ENCODE results near the gene TUBGCP5. TPM values are rescaled to one million over a fixed set of nuclear protein-coding genes. Genes with fewer than 3 reads are reported as not detected.
A peak's percentile ranks its signal among the peaks of the same experiment; 100 is the strongest.
"Not testable (repeated sequence)": the region's sequence is repeated elsewhere in the genome, so short reads cannot be mapped to it uniquely, and the experiment has no call there.

Gene TUBGCP5
- total RNA-seq, 1 donor from 2014 or later: 23.5 TPM

DNA sequence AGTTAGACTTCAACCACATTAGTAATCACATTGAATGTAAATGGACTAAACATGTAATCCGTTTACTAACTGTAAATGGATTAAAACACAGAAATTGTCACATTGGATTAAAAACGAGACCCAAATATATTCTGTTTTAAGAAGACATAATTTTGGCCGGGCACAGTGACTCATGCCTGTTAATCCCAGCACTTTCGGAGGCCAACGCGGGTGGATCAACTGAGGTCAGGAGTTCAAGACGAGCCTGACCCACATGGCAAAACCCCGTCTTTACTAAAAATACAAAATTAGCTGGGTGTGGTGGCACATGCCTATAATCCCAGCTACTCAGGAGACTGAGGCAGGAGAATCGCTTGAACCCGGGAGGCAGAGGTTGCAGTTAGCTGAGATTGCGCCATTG is 57.4 kb downstream of the TUBGCP5 start:
- intact Hi-C loops (cut with DNase I); ATAC-seq: not testable (repeated sequence)
- peak; percentile 22 for DNase-seq (ENCODE audit: low spot score)

DNA sequence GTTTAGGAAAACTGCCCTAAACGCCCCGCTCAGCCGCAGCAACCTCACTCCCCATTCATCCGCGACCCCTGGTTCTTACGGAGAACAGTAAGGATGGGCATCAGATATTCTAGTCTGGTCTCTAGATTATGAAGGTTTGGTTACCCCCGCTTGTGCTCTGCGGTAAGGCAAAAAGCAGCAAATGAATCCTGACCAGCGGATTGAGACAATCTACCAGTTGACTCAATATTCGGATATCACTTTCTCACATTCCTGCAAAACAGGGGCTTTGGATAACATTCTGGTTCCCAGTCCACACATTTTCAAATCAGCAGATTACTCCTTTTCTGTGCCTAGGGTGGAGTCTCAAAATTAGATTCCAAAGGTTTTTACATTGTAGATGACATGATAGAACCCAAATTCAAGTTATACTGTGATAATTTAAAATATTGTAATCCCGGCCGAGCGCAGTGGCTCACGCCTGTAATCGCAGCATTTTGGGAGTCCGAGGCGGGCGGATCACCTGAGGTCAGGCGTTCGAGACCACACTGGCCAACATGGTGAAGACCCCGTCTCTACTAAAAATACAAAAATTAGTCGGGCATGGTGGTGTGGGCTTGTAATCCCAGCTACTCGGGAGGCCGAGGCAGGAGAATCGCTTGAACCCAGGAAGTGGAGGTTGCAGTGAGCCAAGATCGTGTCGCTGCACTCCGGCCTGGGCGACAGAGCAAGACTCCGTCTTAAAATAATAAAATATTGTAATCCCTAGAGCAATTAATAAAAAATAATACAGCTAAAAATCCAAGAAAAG is 58.1 kb downstream of the TUBGCP5 start:
- intact Hi-C loops (cut with DNase I): no loop called here
- ATAC-seq (no peak), DNase-seq (ENCODE audit: low spot score) (peak; percentile 56)

DNA sequence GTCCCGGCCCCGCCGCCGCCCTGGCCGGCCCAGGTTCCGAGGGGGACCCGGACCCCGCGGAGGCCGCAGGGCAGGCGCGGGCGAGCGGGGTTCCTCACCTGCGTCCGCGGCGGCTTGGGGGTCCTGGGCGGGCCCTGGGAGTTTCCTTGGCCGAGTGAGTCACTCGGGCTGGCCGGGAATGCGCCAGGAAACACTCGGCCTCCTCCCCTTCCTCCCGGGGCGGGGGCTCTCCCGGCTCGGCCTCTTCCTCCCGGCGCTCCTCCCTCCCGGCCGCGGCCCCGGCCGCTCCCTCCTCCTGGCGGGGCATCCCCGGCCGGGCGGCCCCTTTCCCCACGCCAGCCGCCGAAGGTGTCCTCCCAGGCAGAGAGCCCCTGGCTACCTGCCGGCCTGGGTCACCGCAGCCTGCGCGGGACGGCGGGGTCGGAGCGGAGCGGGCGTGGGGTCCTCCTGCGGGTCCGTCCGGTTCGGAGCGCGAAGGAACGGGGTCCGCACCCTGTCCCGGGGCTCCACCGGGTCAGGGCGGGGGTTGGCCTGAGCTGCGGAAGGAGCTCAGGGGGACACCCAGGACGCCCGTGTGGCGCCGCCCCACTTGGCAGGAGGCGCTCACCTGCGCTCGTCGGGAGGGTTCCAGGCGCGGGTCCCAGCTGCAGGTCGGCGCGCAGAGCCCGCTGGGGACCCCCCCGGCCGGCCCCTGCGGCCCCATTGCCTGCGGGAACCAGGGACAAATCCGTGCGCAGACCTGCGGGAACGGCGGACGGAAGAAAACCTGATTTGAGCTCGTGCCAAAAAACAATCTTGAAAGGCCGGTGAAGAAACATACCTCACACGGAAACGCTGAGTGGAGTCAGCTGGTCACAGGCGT is 58.9 kb downstream of the TUBGCP5 start, which contains the start of gene CYFIP1:
TSS of gene CYFIP1 (minus strand) at position 180 of the 862 bp plus-strand sequence. CDS start 33,083 bp downstream, outside the sequence.
- intact Hi-C loops (cut with DNase I): no loop called here
- ATAC-seq (peak; percentile 97), DNase-seq (ENCODE audit: low spot score) (peak; percentile 91)

DNA sequence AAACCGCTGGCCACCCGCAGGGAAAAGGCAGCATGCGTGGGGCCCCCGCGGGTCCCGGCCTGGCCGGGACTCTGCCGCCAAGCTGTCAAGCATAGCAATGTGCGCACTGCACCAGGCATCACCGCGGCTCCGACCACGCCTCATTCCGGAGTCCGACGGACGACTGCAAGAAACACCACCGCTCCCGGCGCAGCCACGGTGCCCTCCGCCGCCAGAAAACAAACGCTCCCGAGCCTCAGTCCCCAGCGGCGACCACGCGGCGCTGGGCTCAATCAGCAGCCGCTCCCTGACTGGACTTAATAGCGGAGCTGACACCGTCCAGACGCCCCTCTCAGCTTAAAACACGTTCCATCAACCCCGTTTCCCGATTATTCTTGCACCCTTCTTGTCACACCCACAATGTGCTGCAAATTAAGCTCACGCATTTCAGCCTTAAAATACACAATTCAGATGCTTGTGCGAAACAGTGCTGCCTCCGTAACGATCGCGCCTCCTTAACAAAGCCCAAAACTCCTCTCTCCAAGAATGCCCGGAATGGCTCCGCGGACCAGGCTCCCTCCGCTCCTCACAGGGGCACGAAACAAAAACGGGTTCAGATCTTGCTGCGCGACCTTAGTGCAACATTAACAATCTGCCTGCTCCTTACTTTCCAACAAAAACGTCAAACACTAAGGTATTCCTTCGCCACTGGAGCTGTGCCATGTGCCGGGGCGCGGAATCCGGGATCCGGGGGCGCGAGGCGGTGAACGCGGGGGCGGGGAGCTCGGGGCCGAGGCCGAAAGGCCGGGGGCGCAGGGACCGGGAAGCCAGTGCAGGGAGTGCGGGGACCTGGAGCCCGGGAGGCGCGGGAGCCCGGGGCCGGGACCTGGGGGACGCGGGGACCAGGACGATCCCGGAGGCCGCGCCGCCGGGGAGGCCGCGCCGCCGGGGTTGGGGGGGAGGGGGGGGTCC is 59.9 kb downstream of the TUBGCP5 start:
- ATAC-seq (peak; percentile 63), DNase-seq (ENCODE audit: low spot score) (peak; percentile 75)
- intact Hi-C loops (cut with DNase I): no loop called here

DNA sequence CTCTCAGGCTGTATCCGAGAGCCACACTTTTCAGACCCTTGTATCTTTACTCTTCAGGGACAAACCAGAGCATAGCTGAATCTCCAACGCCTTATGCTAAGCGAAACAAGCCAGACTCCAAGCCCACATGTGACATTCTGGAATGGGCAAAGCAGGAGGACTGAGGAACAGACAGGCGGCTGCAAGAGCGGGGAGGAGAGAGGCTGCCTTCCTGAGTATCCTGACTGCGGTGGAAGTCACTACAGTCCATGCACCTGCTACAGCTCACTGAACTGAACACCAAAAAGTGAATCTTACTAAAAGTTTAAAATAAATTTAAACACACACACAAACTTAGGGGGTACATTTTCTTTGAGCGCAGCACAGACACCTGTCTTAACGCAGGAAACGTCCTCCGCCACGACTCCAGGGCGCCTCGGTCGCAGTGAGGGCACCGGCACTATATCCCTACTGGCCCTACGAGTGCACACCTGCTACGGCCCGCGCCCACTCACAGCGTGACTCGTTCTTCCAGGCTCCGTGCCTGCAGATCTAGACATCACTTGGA is 60.6 kb downstream of the TUBGCP5 start:
- DNase-seq (ENCODE audit: low spot score): peak; percentile 36
- peak; percentile 25 for ATAC-seq
- intact Hi-C loops (cut with DNase I): no loop called here

DNA sequence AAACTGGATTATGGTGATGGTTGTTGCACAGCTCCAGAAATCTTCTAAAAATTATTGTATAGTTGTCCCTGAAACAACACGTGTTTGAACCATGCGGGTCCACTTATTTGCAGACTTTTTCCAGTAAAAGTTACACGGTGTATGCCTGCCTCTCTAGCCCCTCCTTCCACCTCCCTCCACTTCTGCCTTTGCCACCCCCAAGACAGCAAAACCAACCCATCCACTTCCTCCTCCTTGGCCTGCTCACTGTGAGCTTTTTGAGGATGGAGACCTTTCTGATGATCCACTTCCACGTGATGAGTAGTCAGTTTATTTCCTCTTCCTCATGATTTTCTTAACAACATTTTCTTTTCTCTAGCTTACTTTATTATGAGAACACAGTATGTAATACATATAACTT is 64.6 kb downstream of the TUBGCP5 start:
- DNase-seq (ENCODE audit: low spot score) (peak; percentile 39), ATAC-seq (peak; percentile 72)
- intact Hi-C loops (cut with DNase I): no loop called here

DNA sequence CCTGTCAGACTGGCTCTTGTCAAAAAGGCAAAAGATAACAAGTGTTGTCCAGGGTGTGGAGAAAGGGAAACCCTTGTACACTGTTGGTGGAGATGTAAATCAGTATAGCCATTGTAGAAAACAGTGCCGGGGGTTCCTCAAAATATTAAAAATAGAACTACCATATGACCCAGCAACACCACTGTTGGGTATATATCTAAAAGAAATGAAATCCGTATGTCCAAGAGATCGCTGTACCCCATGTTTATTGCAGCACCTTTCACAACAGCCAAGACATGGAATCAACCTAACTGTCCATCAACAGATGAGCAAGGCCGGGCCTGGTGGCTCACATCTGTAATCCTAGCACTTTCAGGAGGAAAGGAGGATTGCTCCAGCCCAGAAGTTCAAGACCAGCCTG is 65.4 kb downstream of the TUBGCP5 start:
- intact Hi-C loops (cut with DNase I): no loop called here
- ATAC-seq: no peak
- no peak for DNase-seq (ENCODE audit: low spot score)

DNA sequence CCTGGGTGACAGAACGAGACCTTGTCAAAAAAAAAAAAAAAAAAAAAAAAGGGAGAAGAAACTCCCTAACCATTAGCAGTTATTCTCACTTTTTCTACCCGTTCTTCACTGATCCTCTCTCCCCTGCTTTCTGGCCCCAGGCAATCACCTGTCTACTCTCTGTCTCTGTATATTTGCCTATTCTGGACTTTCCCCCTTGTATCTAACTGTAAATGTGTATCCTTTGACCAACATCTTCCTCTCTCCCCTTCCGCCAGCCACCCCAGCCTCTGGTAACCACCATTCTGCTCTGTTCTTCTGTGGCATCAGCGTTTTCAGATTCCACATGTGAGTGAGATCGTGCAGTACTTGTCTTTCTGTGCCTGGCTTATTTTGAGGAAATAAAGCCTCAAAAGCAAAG is 66.1 kb downstream of the TUBGCP5 start:
- intact Hi-C loops (cut with DNase I): no loop called here
- DNase-seq (ENCODE audit: low spot score) (peak; percentile 48), ATAC-seq (peak; percentile 71)

DNA sequence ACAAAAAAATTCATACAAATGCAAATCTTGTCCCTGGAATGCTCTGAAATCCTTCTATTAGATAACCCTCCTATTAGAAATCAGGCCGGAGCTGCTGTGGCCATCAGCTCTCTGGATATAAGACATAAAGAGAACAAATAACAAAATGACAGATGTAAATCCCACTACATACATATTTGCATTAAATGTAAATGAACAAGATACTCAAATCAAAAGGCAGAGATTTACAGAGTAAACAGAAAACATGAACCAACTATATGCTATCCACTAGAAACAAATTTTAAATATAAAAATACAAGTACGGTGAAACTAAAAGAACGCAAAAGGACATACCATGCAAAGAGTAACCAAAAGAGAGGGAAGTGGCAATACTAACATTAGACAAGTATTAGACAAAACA is 69.9 kb downstream of the TUBGCP5 start:
- ATAC-seq: no peak

DNA sequence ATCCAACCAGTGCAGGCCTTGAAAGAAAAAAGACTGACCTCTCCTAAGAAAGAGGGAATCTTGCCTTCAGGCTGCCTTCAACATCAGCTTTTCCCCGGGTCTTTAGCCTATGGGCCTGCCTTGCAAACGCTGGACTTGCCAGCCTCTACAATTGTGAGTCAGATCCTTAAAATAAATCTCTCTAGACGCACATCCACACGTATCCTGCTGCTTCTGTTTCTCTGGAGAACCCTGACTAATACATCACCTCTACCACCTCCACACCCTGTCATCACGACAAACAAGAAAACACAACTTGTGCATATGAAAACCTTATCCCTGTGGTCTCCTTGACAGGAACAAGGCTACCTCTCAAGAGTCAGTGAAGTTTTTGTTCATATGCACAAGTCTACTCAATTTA is 71.0 kb downstream of the TUBGCP5 start:
- DNase-seq (ENCODE audit: low spot score): peak; percentile 14
- no peak for ATAC-seq
- intact Hi-C loops (cut with DNase I): no loop called here

More for the DNA sequence above, 69.9 kb downstream of the TUBGCP5 start:
- intact Hi-C loops (cut with DNase I): no loop called here
- no peak for DNase-seq (ENCODE audit: low spot score)

DNA sequence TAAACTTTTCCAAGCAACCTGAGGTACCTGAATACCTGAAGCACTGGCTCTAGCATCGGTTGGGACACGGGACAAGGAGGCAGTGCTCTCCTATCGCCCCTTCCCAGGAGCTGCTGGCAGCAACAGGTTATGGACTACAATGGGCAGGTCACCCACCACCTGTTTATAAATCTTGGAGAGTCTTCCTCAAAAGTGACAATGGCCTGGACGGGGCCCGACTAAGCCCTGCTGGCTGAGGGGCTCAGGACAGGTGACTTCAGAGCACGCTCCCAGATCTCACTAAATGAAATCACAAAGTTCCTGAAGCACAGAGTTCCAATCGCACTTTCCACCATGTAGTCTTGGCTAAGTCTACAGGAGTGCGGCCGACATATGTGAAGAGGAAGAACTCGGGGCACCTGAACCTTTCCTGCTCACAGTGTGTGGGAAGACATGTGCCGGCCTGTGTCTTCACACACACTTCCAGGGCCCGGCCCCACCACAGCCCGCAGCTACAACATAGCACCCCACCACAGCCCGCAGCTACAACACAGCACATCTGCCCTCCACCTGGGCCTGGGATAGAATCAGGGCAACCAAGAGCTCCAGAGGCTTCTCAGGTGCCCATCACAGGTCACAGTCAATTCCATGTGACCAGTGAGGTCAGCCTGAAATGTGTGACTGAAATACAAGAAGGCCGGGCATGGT is 72.1 kb downstream of the TUBGCP5 start:
- ATAC-seq (no peak), DNase-seq (ENCODE audit: low spot score) (peak; percentile 14)
- intact Hi-C loops (cut with DNase I): no loop called here

DNA sequence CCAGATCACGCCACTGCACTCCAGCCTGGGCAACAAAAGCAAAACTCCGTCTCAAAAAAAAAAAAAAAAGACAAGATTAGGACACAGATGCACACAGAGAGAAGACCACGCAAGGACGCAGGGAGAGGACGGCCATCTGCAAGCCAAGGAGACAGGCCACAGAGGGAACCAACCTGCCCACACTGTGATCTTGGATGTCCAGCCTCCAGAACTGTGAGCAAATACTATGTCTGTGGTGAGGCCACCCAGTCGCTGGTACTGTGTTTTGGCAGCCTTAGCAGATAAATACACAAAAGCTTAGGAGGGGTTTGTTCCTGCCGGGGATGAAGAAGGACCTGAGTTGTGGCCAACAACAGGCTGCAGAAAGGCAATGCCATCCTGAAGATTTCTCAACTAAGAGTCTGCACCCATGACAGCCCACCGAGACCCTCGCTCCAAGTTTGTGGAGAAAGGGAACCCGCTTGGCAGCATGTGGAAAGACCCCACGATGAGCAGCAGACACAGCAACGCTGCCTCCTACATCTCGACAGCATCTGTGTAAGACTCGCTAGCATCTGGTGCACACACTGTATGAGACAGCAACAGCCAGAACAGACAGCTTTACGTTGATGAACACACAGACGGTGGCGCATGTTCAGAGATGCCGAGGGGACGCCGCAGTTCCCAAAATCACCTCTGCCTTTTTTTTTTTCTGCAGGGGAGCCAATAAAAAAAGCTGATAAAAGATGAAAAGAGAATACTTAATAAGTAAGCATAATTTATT is 72.9 kb downstream of the TUBGCP5 start:
- ATAC-seq (no peak), DNase-seq (ENCODE audit: low spot score) (peak; percentile 22)
- intact Hi-C loops (cut with DNase I): no loop called here

DNA sequence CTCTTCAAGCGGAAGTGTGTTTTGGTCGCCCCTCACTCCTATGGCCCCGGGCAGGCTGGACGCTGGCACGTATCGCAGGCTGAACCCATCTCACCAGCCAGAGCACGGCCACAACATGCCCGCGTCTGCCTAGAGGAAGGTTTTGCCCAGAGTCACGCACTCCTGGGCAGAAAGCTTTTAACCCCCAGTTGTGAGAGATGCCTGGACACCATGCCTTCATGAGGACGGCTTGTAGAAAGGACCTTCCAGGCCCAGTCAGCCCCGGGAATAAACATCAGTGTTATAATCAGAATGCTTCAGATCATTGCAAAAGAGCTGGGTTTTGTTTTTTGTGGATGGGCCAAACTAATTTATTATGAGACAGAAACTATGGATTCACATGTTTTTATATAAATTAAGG is 75.7 kb downstream of the TUBGCP5 start:
- peak; percentile 14 for DNase-seq (ENCODE audit: low spot score)
- ATAC-seq: no peak
- intact Hi-C loops (cut with DNase I): no loop called here

DNA sequence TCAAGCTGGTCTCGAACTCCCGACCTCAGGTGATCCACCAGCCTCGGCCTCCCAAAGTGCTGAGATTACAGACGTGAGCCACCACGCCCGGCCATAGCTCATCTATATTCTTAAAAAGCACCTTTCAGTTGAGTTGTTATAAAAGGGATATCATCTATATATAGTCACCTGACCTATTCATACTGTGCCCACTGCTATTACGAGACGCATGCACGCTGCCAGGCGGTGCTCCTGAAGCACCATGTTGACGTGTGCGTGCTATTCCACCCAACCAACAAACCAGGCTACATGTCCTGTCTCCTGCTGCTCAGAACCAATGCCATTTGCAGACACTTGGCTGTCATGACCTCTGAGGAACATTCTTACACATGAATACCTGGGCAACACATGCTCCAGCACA is 76.8 kb downstream of the TUBGCP5 start:
- intact Hi-C loops (cut with DNase I): no loop called here
- ATAC-seq: no peak
- DNase-seq (ENCODE audit: low spot score): no peak

DNA sequence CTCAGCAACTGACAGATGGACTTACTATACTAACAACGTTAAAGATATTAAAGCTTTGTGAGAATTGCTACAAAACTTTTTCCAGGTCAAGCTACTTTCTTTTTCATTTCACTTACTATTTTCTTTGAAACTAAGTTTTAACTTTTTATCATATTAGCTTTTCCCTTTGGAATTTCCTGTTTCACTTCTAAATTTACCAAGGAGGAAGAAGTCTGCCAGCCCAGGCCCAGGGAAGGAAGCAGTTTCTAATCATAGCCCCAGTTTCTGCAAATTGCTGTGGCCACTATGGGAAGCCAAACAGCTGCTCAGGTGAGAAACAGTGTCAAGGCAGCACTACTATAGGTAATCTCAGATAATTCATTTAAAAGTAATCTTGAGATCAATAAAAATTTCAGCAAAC is 77.6 kb downstream of the TUBGCP5 start:
- no peak for ATAC-seq
- intact Hi-C loops (cut with DNase I): no loop called here
- DNase-seq (ENCODE audit: low spot score): peak; percentile 26

DNA sequence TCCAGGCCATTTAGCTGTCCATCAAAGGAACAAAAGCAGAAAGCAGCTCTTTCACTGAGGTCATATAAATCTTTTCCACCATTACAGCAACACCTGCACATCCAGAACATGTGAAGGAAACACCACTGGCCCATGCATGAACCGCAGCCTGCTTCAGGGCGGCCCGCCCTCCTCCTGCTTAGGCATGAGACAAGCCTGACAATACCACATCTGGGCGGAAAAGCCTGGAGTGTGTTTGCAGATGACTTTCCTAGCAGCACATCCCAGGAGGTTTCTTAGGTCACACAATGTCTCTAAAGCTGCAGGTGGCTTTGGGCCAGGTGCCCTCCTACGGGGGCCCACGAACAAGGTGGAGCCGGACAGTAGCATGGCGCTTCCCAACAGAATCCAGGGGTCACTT is 78.8 kb downstream of the TUBGCP5 start:
- ATAC-seq: no peak
- intact Hi-C loops (cut with DNase I): no loop called here
- peak; percentile 32 for DNase-seq (ENCODE audit: low spot score)

DNA sequence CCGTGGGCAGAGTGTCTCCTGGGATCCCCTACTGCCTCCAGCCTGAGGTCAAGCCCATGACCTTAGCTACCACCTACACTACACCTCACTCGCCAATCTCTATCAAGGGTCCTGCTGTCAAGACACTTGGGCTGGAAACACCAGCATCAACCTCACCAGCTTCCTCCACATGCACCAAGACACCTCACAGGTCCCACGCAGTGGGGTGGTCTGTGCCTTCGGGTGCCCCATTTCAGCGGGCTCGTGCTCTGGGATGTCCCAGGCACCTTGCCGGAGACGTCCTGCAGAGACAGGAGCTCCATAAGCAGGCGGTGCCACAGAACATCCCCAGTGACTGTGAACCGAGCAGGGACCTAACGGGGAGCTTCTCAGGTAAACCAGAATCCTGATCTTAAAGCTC is 79.2 kb downstream of the TUBGCP5 start:
- DNase-seq (ENCODE audit: low spot score): peak; percentile 35
- intact Hi-C loops (cut with DNase I): no loop called here

More for the DNA sequence above, 79.2 kb downstream of the TUBGCP5 start:
- ATAC-seq: no peak

Data from sciatic nerve (tissue), 2 donors.